GM12874 (cell line): ENCODE data around the gene OASL.

ENCODE experiments used
- CTCF ChIP-seq: IDR thresholded peaks from 2 replicates; pipeline ENCODE4 v1.5.1; 2011; ENCODE audit warnings: low read depth, mild to moderate bottlenecking, control low read depth, low read length, moderate library complexity; ENCODE audit not compliant: insufficient read depth

Gene OASL

GRCh38 chr12:121025442-121026226 lies 13.4 kb downstream of the OASL start:
- TF ChIP-seq CTCF: no peak

- no peak for TF ChIP-seq CTCF
Measured at GRCh38 chr12:121023799-121024198, 15.2 kb downstream of the OASL start.

GRCh38 chr12:121022713-121023112 lies 16.3 kb downstream of the OASL start:
- TF ChIP-seq CTCF: no peak

- TF ChIP-seq CTCF: no peak
Measured at GRCh38 chr12:121021754-121022153, 17.3 kb downstream of the OASL start.

GRCh38 chr12:121018860-121019617 lies 20.0 kb downstream of the OASL start:
- TF ChIP-seq CTCF: no peak

- TF ChIP-seq CTCF: no peak
Measured at GRCh38 chr12:121017966-121018491, 21.0 kb downstream of the OASL start.
